Measurements from ENCODE around the gene CBX8.

The CBX8 gene

DNA sequence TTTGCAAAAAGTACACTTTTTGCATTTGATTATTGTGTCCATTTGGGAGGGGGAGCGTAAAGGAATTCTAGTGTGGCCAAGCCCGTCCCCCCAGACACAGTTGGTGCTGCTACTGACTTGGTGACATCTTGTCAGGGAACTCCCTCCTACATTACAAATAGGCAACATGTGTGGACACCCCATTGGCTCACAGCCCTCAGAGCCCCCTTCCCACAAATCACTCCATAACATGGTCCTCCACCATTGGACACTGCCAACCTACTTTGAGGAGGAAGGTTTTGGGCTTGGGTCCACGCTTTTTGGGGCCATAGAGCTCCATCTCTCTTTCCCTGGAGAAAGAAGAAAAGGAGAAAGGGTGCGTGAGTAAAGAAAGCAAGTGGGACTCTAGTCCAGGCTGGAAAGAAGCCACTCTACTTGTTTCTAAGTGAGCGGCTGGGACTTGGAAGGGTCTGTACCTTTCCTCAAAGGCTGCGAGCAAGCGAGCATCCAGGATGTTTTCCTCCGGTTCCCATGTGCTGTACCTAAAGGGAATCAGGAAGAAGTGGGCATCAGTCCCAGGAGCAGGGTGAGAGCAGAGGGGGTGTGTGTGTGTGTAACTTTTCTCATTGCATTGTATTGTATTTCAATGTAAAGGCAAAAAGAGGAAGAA is 958 bp downstream of the CBX8 start:
- TF ChIP-seq, protein P1, sequence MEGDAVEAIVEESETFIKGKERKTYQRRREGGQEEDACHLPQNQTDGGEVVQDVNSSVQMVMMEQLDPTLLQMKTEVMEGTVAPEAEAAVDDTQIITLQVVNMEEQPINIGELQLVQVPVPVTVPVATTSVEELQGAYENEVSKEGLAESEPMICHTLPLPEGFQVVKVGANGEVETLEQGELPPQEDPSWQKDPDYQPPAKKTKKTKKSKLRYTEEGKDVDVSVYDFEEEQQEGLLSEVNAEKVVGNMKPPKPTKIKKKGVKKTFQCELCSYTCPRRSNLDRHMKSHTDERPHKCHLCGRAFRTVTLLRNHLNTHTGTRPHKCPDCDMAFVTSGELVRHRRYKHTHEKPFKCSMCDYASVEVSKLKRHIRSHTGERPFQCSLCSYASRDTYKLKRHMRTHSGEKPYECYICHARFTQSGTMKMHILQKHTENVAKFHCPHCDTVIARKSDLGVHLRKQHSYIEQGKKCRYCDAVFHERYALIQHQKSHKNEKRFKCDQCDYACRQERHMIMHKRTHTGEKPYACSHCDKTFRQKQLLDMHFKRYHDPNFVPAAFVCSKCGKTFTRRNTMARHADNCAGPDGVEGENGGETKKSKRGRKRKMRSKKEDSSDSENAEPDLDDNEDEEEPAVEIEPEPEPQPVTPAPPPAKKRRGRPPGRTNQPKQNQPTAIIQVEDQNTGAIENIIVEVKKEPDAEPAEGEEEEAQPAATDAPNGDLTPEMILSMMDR (IDR thresholded peaks at IDR 0.05; ENCODE audit: control extremely low read depth, extremely low read depth, low read depth, missing control alignments), result no peak
- ChIA-PET CTCF (interaction anchor here (1.2 to 1.7 kb wide), 4 partner anchors 12 to 40 kb away, joined by 3 to 7 read pairs (median 4); no protein-coding TSS in a partner anchor), POLR2A (interaction anchor here (0.6 to 1.4 kb wide), 2 partner anchors 32 to 43 kb away, joined by 3 to 10 read pairs; partner anchors contain the start of gene CBX4)
- DNase-seq (ENCODE audit: extremely low spot score), result no peak

DNA sequence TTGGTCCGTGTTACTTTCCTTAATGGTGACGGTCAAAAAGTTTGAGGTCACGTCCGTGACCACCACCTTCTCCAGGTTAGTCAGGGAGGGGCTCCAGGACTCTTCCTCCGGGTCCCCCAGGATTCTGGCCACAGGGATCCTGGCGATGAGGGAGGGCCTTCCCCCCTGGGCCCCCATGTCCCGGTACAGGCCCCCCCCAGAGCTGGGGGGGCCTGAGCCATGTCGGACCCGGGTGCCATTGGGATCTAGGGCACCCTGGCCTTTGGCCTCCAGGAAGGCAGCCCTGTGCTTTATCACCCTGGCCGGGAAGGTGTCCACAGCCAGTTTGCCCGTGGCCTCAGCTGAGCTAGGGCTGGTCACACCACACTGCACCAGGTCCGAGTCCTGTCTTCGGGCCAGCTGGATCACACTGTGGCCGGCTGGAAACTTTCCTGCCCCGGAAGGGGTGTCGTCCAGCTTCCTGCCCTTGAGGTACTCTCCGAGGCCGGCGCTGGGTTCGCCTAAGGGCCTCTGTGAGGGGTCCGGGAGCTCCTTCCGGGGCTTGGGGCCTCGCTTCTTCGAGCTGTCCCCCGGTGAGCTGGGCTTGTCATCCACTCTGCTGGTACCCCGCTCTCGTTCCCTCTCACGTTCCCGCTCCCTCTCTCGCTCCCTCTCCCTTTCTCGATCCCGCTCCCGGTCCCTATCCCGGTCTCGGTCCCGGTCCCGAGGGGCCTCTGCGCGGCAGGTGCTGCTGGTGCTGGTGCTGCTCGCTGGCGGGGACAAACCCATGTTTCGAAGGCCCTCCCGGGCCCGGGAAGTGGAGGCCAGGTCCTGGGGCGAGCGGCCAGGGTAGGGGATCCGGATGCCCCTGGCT is 2.0 kb downstream of the CBX8 start:
- ChIA-PET CTCF (interaction anchor here (1.0 to 1.7 kb wide), 3 partner anchors 16 to 40 kb away, joined by 3 to 5 read pairs (median 5); no protein-coding TSS in a partner anchor), POLR2A (no interaction called here)
- DNase-seq (ENCODE audit: extremely low spot score), result no peak
- TF ChIP-seq, protein P1 (IDR thresholded peaks at IDR 0.05; ENCODE audit: control extremely low read depth, extremely low read depth, low read depth, missing control alignments), result no peak

DNA sequence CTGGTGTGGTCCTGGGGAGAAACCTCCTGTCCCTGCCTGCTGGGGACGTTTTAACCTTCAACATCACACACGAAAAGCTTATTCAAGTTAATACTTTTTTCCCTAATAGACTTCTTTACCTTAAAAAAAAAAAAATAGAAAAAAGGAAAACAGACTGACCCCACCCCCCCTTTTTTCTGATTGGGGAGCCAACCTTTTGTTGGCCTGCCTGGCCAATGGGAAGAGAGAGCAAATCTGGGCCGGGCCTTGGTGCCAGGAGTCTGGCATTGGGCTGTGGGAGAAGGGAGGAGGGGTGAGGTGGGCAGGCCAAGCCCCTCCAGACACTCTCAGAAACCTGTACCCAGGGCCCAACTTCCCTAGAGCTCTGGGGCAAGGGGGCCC is 3.0 kb downstream of the CBX8 start:
- DNase-seq (ENCODE audit: extremely low spot score), result no peak
- ChIA-PET CTCF (interaction anchor here (1.7 kb wide), 1 partner anchor 41 kb away, joined by 5 read pairs; no protein-coding TSS in a partner anchor), POLR2A (no interaction called here)
- TF ChIP-seq, protein P1 (IDR thresholded peaks at IDR 0.05; ENCODE audit: control extremely low read depth, extremely low read depth, low read depth, missing control alignments), result no peak

DNA sequence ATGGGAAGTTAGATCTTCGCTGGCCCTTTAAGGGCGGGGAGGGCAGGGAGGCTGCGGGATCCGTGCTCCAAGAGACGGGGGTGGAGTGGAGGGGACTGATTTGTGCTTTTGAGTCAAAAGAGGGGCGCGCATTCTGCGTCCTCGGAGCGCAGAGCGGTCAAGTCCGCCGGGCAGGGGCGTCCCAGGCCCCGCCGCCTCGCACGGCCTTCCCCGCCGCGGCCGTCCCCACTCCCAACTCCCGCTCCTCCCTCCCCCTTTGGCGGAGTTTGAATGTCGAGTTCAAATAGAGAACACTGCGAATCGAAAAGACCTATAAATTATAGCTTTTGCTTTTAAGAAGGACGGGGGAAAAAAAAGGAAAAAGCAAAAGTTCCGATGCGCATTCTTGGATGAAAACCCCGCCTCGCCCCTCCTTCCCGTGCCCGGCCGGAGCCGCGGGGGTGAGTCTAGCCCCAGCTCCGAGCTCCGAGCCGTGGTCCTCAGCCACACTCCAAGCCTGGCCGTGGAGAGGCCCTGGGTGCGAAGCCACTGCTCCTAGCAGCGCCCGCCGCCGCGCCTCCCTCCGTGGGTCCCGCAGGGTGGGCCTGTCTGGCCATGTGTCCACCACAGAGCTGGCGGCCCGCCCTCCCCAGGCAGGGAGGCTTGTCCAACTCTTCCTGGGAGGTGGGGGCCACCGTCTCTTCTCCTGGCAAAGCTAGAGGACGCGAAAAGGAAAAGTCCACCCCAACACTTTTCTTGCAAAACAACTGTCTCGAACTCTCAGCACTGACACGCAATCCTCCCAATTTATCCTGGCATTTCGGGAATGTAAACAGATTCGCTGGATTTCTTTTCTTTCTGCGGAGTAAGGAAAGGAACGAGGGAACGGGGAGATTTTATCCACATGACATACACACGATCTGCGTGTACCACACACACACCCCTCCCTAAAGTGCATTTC is 3.6 kb downstream of the CBX8 start:
- CTCF ChIA-PET, result interaction anchor here (1.7 kb wide), 1 partner anchor 42 kb away, joined by 5 read pairs; no protein-coding TSS in a partner anchor
- POLR2A ChIA-PET, result no interaction called here
- TF ChIP-seq, protein P1 (IDR thresholded peaks at IDR 0.05; ENCODE audit: control extremely low read depth, extremely low read depth, low read depth, missing control alignments), result no peak
- DNase-seq (ENCODE audit: extremely low spot score), result no peak

DNA sequence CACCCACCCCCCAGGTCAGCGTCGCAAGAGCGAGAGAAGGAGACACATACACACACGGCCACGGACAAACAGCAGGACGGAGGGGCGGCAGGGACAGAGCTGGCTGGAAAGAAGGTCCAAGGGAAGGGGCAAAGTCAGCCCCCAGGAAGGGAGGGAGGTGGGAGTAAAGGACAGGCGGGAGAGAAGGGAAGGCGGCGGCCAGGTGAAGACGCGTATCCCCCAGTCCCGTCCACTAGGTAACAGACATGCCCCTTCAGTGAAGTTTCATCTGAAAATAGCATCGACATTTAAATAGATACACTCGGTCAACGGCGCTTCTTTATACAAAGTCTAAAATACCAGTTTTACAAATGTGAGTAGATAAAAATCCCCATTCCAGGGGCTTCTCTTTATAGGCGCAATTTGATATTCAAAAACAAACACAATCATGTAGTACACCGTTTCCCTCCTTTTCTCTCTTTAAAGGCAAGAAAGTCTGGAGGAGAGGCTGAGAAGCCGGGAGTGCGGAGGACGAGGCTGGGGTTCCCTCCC is 4.5 kb downstream of the CBX8 start:
- TF ChIP-seq, protein P1 (IDR thresholded peaks at IDR 0.05; ENCODE audit: control extremely low read depth, extremely low read depth, low read depth, missing control alignments), result no peak
- CTCF ChIA-PET, result interaction anchor here (1.2 to 1.3 kb wide), 2 partner anchors 43 to 52 kb away, joined by 3 read pairs; no protein-coding TSS in a partner anchor
- no peak for DNase-seq (ENCODE audit: extremely low spot score)
- POLR2A ChIA-PET, result no interaction called here

All from GM10248 (cell line).